Measurements from ENCODE around the gene CASTOR2. TPM values are rescaled to one million over a fixed set of nuclear protein-coding genes. Genes with fewer than 3 reads are reported as not detected.

The CASTOR2 gene
- total RNA-seq, 2 donors from 2014 or later, result 4.2 to 4.9 TPM

DNA sequence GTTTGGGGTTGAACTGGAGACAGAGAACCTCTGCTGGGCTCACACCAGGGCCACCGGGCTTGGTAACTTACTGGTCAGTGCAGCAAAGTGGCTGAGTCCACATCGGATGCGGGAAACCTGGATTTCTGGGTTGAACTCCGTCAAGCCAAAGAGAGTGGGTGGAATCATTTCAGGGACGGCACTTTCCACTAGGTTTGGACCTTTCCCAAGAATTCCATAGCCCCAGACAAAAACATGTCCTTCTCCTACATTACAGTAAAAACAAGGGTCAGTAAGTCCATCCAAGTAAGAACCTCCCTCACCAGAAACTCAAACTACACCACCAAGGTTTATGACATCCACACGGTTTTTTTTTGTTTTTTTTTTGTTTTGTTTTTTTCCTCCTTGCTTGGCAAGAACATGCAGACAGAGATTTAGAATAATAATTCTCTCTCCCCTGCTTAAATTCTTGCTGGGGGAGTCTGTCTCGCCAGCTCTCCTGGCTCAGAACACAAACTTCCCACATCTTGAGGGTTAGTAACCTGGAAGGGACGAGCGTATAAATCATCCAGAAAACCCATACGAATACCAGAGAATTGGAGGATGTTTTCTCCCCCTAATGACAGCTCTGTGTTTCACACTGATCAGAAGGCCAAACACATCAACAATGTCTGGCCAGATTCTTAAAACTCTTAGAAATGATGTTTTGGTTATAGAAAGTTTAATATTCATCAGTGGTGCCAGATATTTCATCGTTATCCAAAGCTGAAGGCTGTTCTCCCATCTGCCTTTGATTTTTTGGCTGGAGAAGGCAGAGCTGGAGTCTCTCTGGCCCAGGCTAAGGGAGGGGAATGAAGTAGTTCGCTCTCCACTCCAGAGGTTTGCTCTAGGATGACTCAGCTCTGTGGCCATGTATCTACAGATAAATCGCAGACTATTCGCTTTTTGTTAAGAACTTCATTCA lies 91.6 kb downstream of the CASTOR2 start:
- H3K9ac ChIP-seq (ENCODE audit: low read depth in 2 of 2, low read length in 2 of 2), result no peak overlapping the region
- intact Hi-C loops (cut with DNase I), result no loop called here
- no peak overlapping the region for H3K4me3 ChIP-seq
- TF ChIP-seq, protein P1, sequence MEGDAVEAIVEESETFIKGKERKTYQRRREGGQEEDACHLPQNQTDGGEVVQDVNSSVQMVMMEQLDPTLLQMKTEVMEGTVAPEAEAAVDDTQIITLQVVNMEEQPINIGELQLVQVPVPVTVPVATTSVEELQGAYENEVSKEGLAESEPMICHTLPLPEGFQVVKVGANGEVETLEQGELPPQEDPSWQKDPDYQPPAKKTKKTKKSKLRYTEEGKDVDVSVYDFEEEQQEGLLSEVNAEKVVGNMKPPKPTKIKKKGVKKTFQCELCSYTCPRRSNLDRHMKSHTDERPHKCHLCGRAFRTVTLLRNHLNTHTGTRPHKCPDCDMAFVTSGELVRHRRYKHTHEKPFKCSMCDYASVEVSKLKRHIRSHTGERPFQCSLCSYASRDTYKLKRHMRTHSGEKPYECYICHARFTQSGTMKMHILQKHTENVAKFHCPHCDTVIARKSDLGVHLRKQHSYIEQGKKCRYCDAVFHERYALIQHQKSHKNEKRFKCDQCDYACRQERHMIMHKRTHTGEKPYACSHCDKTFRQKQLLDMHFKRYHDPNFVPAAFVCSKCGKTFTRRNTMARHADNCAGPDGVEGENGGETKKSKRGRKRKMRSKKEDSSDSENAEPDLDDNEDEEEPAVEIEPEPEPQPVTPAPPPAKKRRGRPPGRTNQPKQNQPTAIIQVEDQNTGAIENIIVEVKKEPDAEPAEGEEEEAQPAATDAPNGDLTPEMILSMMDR (IDR thresholded peaks at IDR 0.05), result no peak
- H3K9me3 ChIP-seq, result no peaks in the 10 kb centered on the region
- no peak for DNase-seq
- no peak overlapping the region for H3K27ac ChIP-seq
- no peaks in the 10 kb centered on the region for H3K27me3 ChIP-seq
- H3K36me3 ChIP-seq, result peaks cover 12% of the 10 kb centered on the region
- no peaks in the 10 kb centered on the region for H3K4me1 ChIP-seq

DNA sequence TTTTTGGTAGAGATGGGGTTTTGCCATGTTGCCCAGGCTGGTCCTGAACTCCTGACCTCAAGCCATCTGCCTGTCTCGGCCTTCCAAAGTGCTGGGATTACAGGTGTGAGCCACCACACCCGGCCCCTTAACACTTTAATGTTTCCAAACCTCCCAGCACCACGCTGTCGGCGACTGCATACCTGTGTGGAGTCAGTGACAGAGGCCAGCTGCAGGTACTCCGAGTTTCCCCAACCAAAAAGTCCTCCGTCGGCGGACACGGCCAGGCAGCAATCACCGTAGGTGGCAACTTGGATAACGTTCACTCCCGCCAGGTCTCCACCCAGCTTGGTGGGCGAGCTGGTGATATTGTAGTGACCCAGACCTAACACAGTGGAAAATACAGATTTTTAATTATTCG lies 93.9 kb downstream of the CASTOR2 start:
- Histone ChIP-seq H3K4me3 (no peak overlapping the region), H3K4me1 (no peaks in the 10 kb centered on the region), H3K36me3 (peaks cover 22% of the 10 kb centered on the region), H3K27me3 (no peaks in the 10 kb centered on the region), H3K9me3 (no peaks in the 10 kb centered on the region), H3K9ac (ENCODE audit: low read depth in 2 of 2, low read length in 2 of 2) (no peak overlapping the region), H3K27ac (no peak overlapping the region)
- intact Hi-C loops (cut with DNase I), result no loop called here
- no peak for DNase-seq
- TF ChIP-seq, protein P1 (IDR thresholded peaks at IDR 0.05), result no peak

DNA sequence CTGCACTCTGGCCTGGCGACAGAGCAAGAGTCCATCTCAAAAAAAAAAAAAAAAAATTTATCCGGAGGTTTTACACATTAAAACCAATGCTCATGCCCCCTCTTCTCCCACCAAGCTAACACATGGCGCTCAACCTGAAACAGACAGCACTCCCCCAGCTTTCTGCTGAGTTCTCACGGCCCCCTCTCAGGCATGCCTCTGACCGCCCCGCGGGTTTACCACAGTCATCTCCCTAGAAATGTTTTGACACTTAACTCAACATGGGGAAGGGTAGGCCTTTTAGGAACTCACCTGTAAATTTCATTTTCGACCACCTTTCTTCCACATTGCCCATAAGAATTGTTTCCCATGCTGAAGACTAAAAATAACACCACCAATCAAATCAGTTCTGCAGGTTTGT lies 99.8 kb downstream of the CASTOR2 start:
- no peak overlapping the region for H3K27ac ChIP-seq
- no peaks in the 10 kb centered on the region for H3K4me1 ChIP-seq
- intact Hi-C loops (cut with DNase I), result no loop called here
- TF ChIP-seq, protein P1 (IDR thresholded peaks at IDR 0.05), result no peak
- H3K36me3 ChIP-seq, result peaks cover 10% of the 10 kb centered on the region
- H3K4me3 ChIP-seq, result no peak overlapping the region
- no peak overlapping the region for H3K9ac ChIP-seq (ENCODE audit: low read depth in 2 of 2, low read length in 2 of 2)
- no peaks in the 10 kb centered on the region for H3K27me3 ChIP-seq
- no peaks in the 10 kb centered on the region for H3K9me3 ChIP-seq
- no peak for DNase-seq

DNA sequence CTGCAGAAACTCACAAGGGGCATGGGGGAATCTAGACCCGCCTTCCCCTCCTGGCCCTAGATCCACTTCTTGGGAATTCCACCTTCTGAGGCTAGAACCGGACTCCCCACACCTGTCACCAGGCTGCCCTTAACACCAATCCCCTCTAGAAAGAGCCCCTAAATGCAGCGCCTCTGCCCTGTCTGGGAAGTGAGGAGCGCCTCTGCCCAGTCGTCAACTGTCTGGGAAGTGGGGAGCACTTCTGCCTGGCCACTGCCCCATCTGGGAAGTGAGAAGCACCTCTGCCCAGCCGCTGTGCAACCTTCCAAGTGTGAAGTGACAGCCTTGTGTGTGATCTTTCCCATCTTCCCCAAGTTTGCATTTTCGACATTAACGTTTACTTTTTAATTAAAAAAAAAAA lies 100.3 kb downstream of the CASTOR2 start:
- Histone ChIP-seq H3K4me3 (no peak overlapping the region), H3K27ac (no peak overlapping the region), H3K4me1 (no peaks in the 10 kb centered on the region), H3K9ac (ENCODE audit: low read depth in 2 of 2, low read length in 2 of 2) (no peak overlapping the region), H3K9me3 (no peaks in the 10 kb centered on the region), H3K36me3 (peaks cover 12% of the 10 kb centered on the region), H3K27me3 (no peaks in the 10 kb centered on the region)
- no peak for DNase-seq
- TF ChIP-seq, protein P1 (IDR thresholded peaks at IDR 0.05), result no peak
- intact Hi-C loops (cut with DNase I), result no loop called here

DNA sequence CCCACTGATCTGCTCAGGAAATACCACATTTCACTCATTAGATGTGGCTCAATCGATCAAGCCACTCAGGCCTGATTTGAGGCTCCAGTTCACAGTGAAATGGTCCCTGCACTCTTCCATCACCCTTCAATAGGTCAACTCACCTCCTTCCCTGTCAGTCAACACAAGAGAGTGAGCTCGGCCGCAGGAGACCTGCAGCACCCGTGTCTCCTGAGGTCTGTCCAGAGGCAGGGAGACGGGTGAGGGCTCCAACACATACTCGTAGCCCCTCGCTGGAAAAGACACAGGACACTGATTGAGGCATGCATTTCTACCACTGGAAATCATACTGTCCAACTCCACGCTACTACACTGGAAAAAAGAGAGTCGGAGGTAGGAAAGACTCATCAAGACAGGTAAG lies 102.0 kb downstream of the CASTOR2 start:
- Histone ChIP-seq H3K27ac (no peak overlapping the region), H3K36me3 (peaks cover 17% of the 10 kb centered on the region)

More for the DNA sequence above, 102.0 kb downstream of the CASTOR2 start:
- Histone ChIP-seq H3K9me3 (no peaks in the 10 kb centered on the region), H3K4me3 (no peak overlapping the region), H3K4me1 (no peaks in the 10 kb centered on the region), H3K27me3 (no peaks in the 10 kb centered on the region), H3K9ac (ENCODE audit: low read depth in 2 of 2, low read length in 2 of 2) (no peak overlapping the region)
- TF ChIP-seq, protein P1 (IDR thresholded peaks at IDR 0.05), result no peak
- intact Hi-C loops (cut with DNase I), result no loop called here
- no peak for DNase-seq

All from colonic mucosa (tissue), 4 donors.